Prostate gland (tissue), 2 donors: ENCODE measurements around the gene FAF1.

Source experiments
- POLR2A ChIP-seq: fragments of 450-650 bp; IDR thresholded peaks from one replicate; pipeline ENCODE4 v1.6.1; 2016; ENCODE audit warnings: antibody characterized with exemption, mild to moderate bottlenecking
- POLR2AphosphoS5 ChIP-seq: sonication (generic); formaldehyde crosslinking; IDR thresholded peaks from one replicate; pipeline ENCODE4 v1.6.1; 2017; ENCODE audit warnings: antibody characterized with exemption
- TF ChIP-seq, protein P1 (sequence below), 4 experiments: fragments of 200-600 bp in 2 of 4; fragments of 450-650 bp in 2 of 4; sonication (generic) in 2 of 4; IDR thresholded peaks; 1 replicate in 3 of 4; 2 replicates in 1 of 4; pipeline ENCODE4 v1.5.1; 2016 to 2019; ENCODE audit warnings: antibody characterized with exemption in 4 of 4, mild to moderate bottlenecking in 2 of 4, moderate library complexity in 2 of 4

DNA sequence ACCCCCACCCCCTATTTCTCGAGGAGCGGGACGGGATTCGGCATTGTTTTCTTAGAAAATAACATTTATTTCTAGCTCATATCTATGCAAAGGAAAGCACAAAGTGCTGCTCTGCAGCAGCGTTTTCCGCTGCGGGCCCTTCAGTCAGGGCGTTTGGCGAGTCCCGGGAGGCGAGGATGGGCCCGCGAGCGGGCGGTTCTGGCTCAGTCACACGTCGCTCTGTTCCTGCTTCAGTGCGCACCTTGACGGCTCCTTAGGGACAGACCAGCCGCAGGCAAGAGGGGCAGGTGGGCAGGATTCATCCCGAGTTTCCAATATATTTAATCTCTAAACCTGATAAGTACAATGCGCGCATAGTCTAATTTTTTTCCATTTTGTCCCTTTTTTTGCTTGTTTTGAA is 542.6 kb downstream of the FAF1 start:
- TF ChIP-seq POLR2A (no peak), POLR2AphosphoS5 (no peak)
- TF ChIP-seq, protein P1, sequence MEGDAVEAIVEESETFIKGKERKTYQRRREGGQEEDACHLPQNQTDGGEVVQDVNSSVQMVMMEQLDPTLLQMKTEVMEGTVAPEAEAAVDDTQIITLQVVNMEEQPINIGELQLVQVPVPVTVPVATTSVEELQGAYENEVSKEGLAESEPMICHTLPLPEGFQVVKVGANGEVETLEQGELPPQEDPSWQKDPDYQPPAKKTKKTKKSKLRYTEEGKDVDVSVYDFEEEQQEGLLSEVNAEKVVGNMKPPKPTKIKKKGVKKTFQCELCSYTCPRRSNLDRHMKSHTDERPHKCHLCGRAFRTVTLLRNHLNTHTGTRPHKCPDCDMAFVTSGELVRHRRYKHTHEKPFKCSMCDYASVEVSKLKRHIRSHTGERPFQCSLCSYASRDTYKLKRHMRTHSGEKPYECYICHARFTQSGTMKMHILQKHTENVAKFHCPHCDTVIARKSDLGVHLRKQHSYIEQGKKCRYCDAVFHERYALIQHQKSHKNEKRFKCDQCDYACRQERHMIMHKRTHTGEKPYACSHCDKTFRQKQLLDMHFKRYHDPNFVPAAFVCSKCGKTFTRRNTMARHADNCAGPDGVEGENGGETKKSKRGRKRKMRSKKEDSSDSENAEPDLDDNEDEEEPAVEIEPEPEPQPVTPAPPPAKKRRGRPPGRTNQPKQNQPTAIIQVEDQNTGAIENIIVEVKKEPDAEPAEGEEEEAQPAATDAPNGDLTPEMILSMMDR (IDR thresholded peaks at IDR 0.05): no peak
